Activated T-cell treated with anti-CD3 and anti-CD28 coated beads for 4 hours (primary cell): ENCODE measurements around the gene C10orf90.

ENCODE experiments used
- DNase-seq: peaks from one replicate; pipeline ENCODE4 v3.0.0-alpha.2; 2020

C10orf90 gene, protein sequence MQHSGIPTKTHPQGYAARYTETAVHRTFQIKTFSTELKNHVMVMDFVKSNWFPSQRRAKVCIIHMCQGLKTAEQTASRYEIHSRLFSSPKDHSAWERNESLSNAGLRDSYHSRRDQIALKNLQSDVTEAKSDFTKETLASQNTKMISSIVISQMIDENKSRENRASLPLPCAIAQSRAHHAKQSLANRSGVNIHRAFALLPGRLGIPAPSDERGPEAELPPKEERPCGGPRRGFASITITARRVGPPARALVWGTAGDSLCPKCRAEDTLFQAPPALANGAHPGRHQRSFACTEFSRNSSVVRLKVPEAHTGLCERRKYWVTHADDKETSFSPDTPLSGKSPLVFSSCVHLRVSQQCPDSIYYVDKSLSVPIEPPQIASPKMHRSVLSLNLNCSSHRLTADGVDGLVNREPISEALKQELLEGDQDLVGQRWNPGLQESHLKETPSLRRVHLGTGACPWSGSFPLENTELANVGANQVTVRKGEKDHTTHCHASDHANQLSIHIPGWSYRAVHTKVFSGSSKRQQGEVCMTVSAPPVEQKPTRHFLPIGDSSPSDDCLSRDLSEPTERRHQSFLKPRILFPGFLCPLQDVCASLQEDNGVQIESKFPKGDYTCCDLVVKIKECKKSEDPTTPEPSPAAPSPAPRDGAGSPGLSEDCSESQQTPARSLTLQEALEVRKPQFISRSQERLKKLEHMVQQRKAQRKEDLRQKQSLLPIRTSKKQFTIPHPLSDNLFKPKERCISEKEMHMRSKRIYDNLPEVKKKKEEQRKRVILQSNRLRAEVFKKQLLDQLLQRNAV

DNA sequence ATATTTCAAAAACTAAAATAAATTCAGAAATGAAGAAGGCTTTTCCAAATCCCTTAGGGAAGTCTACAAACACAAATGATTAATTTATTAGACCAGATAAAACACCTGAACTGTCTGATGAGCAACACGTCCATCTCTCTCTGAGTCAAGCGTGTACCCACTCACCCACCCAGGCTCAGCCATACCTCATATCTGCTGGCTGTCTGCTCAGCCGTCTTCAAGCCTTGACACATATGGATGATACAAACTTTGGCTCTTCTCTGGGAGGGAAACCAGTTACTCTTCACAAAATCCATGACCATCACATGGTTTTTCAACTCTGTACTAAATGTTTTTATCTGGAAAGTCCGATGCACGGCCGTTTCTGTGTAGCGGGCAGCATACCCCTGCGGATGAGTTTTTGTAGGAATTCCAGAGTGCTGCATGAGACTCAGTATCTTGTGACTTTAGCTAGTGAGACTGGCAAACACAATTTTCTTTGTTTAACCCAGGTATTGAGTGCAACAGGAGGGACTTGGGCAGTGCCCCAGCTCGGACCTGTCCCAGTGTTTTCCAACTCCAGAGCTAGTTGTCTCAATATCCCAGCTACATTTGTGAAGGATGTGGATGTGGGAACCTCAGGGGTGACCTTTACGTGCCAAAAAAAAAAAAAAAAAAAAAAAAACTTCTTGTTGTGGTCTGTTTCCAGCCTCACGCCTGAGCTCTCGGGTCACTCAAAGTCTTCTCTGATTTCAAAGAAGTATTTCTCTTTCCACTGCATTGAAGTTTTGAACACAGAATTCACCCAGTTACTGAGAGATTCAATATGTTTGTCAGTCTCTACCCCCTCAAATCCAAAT lies at the start of gene C10orf90:
C10orf90 (minus strand) TSS at position 638 of the 839 bp plus-strand sequence; CDS start at position 425, 213 bp downstream.
- no peak for DNase-seq

DNA sequence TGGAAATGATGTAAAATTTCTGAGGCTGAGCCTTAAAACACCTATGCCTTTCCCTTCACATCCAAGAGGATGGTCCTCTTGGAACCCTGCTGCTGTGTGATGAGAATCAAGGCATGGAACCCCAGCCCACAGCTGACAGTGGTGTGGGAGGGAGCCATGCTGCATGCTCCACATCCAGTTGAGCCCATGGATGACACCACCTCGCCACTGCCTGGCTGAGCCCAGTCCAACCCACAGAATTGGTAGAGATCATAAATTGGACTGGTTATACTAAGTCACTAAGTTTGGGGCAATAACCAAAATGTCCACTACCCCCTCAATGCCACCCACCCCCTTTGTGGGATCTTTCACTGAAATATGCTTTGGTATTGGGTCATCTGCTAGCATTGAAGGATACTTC lies 45.9 kb upstream of the C10orf90 start:
- no peak for DNase-seq

DNA sequence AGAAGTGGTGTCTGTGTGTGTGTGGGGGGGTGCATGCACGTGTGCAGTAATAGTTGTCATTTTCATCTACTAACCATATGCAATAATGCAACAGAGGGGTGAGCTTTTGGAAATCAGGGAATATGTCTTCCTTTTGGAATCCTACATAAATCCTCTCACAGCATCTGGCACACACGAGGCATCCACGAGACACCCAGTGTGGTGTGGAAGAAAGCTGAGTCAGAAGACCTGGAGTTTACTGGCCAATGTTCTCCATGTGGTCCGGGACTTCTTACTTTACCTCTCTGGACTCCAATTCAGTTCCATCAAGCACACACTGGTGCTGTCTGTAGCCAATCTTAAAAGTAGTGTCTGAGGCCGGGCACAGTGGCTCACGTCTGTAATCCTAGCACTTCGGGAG lies 43.1 kb upstream of the C10orf90 start:
- DNase-seq, result no peak

DNA sequence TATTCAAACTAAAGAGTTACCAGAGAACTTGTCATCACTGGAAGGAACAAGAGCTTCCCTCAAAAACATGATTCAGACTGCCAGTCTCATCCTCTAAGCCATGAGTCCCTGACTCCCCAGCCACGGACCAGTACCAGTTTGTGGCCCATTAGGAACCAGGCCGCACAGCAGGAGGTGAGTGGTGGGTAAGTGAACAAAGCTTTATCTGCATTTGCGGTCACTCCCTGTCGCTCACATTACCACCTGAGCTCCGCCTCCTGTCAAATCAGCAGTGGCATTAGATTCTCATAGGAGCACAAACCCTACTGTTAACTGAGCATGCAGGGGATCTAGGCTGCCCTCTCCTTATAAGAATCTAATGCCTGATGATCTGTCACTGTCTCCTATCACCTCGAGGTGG lies 42.2 kb upstream of the C10orf90 start:
- DNase-seq, result no peak

DNA sequence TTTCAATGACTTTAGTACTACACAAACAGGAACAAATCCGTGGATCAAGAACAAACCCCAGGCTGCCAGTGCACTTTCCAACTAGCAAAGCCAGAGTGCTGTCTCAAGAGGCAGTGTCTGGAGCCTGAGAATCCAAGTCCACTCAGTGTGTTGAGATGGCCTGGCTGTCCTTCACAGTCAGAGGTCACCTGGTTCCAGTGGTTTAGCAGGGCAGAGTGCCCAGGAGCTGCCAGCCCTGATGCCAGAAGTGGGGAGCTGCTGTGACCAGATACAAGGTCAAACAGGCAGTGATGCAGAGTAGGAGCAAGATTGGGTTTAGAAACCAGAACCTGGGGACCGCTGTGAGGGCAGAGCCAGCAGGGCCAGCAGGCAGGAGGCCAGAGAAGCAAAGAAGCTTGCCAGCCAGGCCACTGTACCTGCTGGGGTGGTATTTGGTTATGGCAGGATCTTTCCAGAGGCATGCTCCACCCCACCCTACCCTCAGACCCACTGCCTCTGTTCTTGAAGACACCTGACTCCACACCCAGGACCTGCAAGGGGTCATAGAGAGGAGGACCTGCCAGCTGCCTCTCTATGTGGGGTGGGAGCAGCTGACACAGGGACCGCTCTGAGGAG lies 35.6 kb upstream of the C10orf90 start:
- no peak for DNase-seq

DNA sequence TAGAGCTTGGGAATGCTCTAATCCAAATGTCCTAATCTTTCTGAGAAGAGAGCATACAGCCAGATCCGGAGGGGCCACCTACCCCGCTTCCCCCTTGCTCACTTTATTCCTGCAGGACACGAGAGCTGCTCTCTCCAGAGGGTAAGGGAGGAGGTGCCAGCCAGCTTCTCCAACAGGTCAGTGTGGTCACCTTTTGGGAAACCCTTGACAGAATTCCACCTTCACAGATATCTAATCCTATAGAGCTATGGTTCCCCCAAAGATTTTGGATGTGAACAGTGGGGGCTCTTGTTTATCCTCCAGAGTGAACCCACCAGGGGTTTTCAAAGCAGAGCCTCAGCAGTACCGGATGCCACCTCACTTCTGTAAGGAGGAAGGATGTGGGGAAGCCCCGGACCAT lies 34.6 kb upstream of the C10orf90 start:
- DNase-seq, result no peak

DNA sequence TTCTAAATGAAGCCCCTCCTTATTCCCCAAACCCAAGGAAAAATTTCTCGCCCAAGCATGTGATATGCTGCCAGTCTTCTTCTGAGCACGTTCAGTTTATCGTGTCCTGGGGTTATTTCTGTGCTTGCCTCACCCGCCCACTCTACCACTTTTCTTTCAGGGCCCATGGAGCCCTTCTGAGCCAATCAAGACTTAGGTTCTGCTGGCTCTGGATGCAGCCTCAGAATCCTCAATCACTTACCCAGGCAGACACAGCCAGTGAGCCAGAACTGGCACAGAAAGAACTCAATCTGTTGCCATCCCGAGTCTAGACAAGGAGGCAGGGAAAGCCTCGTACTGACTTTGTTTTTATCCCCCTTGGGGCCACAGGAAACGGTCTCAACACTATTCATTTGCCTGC lies 34.2 kb upstream of the C10orf90 start:
- no peak for DNase-seq

DNA sequence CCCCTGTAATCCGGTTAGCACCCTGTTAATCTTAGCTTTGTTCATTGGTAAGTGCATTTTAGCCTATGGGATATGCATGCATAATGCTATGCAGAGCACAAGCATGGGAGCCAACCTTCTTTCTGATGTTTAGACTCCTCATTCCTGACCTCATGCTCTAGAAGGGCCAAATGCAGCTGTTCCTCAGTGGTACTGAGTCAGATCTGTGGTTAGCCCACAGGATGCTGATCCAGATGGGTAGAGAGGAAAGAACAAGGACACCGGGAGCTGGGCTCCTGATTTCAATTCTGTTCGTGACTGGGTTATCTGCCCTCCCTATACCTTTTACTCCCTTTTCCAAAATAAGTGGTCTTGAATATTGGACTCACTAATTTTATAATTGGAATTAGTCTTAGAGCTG lies 31.7 kb upstream of the C10orf90 start:
- DNase-seq, result no peak

DNA sequence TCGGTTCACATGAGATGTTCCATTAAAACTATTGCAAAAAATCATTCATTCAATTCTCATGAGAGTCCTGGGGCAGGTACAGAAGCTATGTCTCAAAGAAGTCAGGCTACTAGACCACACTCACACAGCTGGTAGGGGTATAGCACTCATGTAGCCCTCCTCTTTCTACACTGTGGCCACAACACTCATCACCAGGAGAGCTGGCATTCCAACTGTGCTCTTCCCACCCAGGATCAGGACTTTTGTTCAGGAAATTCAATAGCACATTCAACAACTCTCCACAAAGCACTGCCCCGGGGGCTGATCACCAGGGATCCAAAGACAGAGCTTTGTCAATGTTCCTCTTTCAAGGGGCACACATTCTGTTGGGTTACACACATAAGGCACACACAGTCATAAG lies 31.0 kb upstream of the C10orf90 start:
- no peak for DNase-seq

DNA sequence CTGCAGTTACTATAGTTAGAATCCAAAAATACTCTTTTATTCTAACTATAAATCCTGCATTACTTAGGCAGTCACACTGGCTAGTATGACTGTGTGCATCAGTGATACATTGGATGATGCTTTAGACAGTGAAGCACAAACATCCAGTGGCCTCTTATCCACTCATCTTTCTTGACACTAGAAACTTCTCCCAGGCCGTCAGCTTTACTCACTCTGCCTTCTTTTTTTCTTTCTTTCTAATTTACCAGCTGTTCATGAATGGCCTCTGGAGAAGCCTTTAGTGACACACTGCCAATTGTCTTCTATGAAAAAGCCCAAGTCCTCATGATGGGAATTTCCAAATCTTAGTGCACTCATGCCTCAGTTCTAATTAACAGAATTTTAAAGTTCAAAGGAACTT lies 26.2 kb upstream of the C10orf90 start:
- DNase-seq, result no peak

DNA sequence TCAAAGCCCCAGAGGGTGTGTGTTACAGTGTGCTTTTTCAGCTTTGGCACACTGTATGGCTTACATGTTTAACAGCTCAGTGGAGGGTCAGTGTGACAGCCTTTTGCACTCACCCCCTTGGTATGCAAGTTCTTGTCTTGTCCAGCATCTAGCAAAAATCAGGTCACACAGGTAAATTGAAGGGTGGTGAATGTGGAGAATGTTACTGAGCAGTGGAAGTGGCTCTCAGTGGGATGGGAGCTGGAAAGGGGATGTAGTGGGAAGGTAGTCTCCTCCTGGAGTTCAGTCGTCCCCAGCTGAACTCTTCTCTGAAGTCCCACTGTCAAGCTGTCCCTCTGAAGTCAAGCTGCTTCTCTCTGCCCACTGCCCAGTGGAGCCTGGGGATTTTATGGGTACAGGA lies 21.0 kb upstream of the C10orf90 start:
- no peak for DNase-seq

DNA sequence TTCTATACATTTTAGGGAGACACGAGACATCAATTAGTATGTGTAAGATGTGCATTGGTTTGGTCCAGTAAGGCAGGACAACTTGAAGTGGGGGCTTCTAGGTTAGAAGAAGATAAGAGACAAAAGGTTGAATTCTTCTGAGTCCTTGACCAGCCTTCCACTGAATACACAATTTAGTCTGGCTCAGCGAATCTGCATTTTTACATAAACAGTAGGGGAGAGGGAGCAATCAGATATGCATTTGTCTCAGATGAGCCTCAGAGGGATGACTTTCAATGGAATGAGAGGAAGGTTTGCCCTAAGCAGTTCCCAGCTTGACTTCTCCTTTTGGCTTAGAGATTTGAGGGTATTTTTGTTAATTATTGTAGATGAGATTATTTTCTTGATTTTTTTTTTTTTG lies 20.0 kb upstream of the C10orf90 start:
- DNase-seq, result no peak

DNA sequence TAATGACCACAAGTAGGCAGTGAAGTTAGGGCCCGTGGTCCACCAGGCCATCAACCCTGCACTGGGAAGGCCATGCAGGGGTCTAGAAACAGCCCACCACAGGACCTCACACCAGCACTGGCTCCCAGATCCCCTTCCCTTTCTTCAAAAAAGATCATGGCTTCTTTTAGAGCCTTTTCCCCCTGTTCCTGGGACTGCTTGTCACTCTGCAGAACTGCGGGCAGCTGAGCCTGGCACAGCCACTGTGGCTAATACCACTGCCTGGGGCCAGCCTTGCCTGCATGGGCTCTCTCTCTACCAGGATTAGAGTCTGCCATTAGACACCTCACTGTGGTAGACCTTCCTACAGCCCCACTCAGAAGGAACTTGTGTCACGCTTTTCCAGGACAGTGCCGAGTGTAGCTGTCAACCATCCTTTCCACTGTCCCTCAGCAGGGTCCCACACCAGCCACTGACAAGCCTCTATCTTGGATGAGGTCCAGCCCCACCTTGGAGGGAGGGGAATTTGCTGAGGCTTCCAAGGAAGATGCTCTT lies 19.0 kb upstream of the C10orf90 start:
- DNase-seq, result no peak

DNA sequence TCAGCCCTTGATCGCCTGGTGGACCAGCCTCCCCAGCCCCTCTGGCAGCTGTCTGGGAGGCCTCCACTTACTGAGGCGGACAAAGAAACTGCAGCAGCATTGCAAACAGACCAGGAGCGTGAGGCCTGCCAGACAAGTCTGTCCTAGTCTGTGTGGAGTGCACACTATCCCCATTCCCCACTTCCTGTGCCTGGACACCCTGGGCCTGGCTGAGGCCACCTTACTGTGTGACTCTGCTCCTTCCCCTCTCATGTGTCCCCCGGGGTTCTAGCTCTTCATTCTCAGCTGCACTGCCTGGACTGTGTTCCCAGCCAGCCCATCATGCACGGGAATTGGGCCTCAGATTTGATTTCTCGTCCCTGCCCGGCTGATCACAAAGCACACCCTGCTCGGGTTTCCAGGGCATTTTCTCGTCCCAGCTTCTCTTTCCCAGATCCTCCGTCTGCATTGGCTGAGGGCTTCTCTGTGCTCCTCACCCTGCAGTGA lies 16.7 kb upstream of the C10orf90 start:
- DNase-seq, result no peak

DNA sequence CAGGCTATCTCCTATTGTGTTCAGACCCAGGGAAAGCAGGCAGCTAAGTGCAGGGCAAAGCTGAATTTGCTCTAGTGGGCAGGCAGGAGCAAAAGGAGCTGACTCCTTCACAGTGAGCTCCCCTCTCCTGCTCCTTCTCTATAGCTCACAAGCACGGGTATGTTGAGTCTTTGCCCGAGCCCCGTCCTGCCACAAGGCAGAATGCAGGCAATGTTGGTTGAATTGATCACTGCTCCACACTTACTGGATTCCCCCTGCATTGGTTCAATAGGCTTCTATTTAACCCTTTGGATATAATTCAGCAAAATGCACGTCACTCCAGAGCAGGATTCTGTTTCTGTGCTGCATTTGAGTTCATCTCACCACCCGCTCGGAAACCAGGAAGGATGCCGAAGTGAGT lies 16.2 kb upstream of the C10orf90 start:
- DNase-seq, result no peak

DNA sequence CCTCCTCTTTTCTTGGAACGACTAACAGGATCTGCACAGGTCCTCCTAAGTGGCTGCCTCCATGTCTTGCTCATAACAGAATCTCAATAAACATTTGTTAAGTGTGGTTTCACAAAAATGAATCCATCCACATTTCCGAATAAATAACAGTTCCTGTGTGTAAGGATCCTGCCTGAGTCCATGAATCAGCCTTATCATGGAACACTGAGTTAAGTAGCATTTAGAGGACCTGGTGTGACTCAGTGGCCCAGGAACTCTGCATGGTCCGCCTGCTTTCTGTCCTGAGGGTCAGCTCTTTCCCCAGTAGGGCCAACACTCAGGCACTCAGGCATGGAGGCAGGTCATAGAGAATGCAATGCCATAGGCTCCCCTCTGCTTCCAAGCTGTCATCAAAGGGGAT lies 15.8 kb upstream of the C10orf90 start:
- no peak for DNase-seq

DNA sequence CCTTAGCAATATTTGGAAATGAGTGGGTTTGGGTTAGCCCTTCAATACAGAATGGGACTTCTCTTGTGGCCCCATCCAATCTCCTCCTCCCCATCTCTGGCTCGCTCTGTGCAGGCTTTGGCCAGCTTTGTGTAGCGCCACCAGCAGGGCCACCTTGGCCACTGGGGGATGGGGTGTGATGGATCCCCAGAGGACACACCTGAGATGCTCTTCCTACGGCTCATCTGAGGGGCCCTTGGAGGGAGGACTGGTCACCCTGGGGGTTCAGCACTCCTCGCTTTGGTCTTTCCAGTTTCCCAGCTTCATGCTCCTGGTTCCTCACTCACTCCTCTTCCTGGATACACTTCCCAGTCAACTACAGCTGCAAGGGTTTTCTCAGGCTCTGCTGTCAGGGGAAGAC lies 15.3 kb upstream of the C10orf90 start:
- no peak for DNase-seq

DNA sequence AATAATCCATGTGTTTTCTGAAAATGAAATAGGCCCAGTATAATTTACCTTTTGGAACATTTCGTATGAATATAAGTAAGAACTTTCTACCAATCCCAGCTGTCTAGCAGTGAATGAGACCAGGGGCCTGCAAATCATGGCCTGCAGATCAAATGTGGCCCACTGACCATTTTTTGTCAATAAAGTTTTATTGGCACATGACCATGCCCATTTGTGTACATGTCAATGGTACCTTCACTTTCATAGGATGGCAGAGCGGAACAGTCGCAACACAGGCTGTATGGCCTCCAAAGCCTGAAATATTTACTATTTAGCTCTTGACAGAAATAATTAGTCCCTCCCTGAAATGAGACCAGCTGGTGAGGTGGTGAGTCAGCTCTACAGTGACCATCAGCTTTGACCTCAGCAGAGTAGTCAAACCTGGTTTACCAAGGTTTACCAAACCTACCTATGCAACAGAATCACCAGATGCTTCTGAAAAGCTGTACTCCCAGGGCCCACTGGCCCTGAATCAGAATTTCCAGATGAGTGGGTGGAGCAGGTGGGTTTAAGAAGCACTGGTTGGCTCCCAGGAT lies 13.8 kb upstream of the C10orf90 start:
- DNase-seq, result no peak

DNA sequence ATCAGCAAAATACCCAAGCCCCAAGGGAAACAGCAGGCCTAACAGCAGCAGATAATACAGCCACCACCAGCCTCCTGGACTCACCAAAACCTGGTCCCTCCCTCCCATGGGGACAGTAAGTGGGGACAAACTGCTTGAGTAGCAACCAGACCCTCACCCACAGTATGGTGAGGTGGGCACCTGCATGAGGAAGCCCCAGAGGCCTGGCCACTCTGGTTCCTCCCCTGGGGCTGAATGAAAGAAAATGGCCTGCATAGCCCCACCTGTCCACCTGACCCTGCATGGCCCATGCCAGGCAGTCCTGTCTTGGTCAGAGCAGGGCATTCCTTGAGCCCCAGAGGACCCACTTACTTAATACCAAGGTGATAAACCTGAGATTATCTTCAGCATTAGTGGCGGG lies 13.0 kb upstream of the C10orf90 start:
- DNase-seq, result no peak

DNA sequence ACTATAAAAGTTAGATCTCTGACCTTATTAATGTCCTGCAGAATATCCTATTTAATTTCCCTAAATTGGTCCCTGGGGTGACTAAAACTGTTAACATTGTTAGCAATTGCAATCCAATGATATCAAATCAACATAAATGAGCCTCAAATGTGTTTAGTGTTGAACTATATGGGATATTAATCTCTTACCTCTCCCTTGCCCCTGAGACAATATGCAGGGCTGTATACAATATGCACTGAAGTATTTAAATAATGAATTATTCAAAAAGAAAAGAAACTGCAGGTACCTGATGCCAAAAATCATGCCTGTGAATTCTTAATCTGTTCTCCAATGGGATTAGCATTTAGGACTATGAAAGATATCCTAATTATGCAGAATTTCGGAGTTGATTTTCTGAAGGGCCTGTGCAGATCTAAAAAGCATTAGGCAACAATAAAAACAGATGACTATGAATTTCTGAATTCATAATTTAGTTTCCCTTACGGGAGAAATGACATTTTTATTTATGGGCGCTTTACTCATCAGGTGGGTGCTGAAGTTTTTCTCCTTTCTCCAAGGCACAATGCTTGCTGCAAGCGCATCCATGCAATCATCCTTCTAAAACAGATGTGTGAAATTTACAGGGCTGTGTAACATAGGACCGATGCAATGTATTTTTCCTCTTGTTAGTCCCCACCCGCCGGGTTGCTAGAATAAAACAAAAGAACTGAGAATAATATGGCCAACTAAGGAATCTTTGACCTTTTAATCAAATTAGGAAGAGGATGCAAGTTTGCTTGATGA lies 5.4 kb upstream of the C10orf90 start:
- DNase-seq, result no peak
